GM23338 (cell line): ENCODE results near the gene FAM98C. TPM values are rescaled to one million over a fixed set of nuclear protein-coding genes. Genes with fewer than 3 reads are reported as not detected.

Experiments used
- ATAC-seq: fragments of 200-7000 bp; cut with Tn5 transposase; 3 replicates; pipeline ENCODE4 v1.9.1; 2020
- DNase-seq: peaks from one replicate; pipeline ENCODE4 v3.0.0-alpha.2; 2015; ENCODE audit warnings: low spot score
- H2AFZ ChIP-seq: fragments of 200-600 bp; sonication (generic); 2 replicates; pipeline ENCODE4 v1.8.0; 2016; ENCODE audit warnings: antibody characterized with exemption, mild to moderate bottlenecking, moderate library complexity
- H3F3A ChIP-seq: fragments of 200-600 bp; sonication (generic); replicated peaks from 2 replicates; pipeline ENCODE4 v1.8.0; 2017; ENCODE audit warnings: antibody characterized with exemption, mixed run types, low read depth
- H3K27ac ChIP-seq: fragments of 200-600 bp; sonication (generic); 2 replicates; pipeline ENCODE4 v1.6.1; 2016; ENCODE audit warnings: low read depth
- H3K27me3 ChIP-seq: fragments of 200-600 bp; sonication (generic); 2 replicates; pipeline ENCODE4 v1.8.0; 2016; ENCODE audit warnings: mild to moderate bottlenecking, mixed run types, moderate library complexity; ENCODE audit not compliant: insufficient read depth
- H3K36me3 ChIP-seq: fragments of 200-600 bp; sonication (generic); 2 replicates; pipeline ENCODE4 v1.8.0; 2016; ENCODE audit warnings: mild to moderate bottlenecking; ENCODE audit not compliant: insufficient read depth
- H3K4me1 ChIP-seq: fragments of 200-600 bp; sonication (generic); 2 replicates; pipeline ENCODE4 v1.8.0; 2016; ENCODE audit warnings: mild to moderate bottlenecking, moderate library complexity; ENCODE audit not compliant: insufficient read depth
- H3K4me2 ChIP-seq: fragments of 200-600 bp; sonication (generic); 2 replicates; pipeline ENCODE4 v1.7.1; 2017; ENCODE audit warnings: mixed run types
- H3K4me3 ChIP-seq: fragments of 200-600 bp; sonication (generic); 2 replicates; pipeline ENCODE4 v1.6.1; 2016; ENCODE audit warnings: mixed run types
- H3K79me2 ChIP-seq: fragments of 200-600 bp; sonication (generic); replicated peaks from 2 replicates; pipeline ENCODE4 v1.8.0; 2017; ENCODE audit warnings: mild to moderate bottlenecking; ENCODE audit not compliant: insufficient read depth
- H3K9me2 ChIP-seq: fragments of 200-600 bp; sonication (generic); 2 replicates; pipeline ENCODE4 v1.8.0; 2017; ENCODE audit not compliant: insufficient read depth
- H4K20me1 ChIP-seq: fragments of 200-600 bp; sonication (generic); replicated peaks from 2 replicates; pipeline ENCODE4 v1.8.0; 2017; ENCODE audit warnings: mild to moderate bottlenecking; ENCODE audit not compliant: insufficient read depth
- H3K27ac Mint-ChIP-seq: 2 replicates; pipeline ENCODE4 v1.8.0; 2020; ENCODE audit warnings: inconsistent platforms, mild to moderate bottlenecking, moderate library complexity, mixed read lengths
- H3K27me3 Mint-ChIP-seq: 3 replicates; pipeline ENCODE4 v1.8.0; 2022; ENCODE audit warnings: low read depth, mild to moderate bottlenecking, moderate library complexity, mixed read lengths, inconsistent platforms; ENCODE audit not compliant: insufficient read depth, poor library complexity
- H3K36me3 Mint-ChIP-seq: 3 replicates; pipeline ENCODE4 v1.8.0; 2021; ENCODE audit warnings: low read depth, mild to moderate bottlenecking, inconsistent platforms, moderate library complexity, mixed read lengths
- H3K4me1 Mint-ChIP-seq: 3 replicates; pipeline ENCODE4 v1.8.0; 2020; ENCODE audit warnings: mild to moderate bottlenecking, inconsistent platforms, mixed read lengths
- H3K4me3 Mint-ChIP-seq: 3 replicates; pipeline ENCODE4 v1.8.0; 2021; ENCODE audit warnings: moderate library complexity, mild to moderate bottlenecking, inconsistent platforms, mixed read lengths
- H3K9me3 Mint-ChIP-seq: 3 replicates; pipeline ENCODE4 v1.8.0; 2020; ENCODE audit warnings: moderate library complexity, mild to moderate bottlenecking, inconsistent platforms, mixed read lengths
- JUNB ChIP-seq: IDR thresholded peaks from one replicate; pipeline ENCODE4 v1.6.1; 2016; ENCODE audit warnings: antibody characterized with exemption; ENCODE audit not compliant: unreplicated experiment
- NANOG ChIP-seq: IDR thresholded peaks from 2 replicates; pipeline ENCODE4 v1.6.1; 2016; ENCODE audit warnings: antibody characterized with exemption, borderline replicate concordance
- STAT1 ChIP-seq: IDR thresholded peaks from one replicate; pipeline ENCODE4 v1.6.1; 2016; ENCODE audit warnings: antibody characterized with exemption; ENCODE audit not compliant: unreplicated experiment
- ZNF114 ChIP-seq: fragments of 250-450 bp; sonication (Bioruptor Pico); IDR thresholded peaks from 2 replicates; pipeline ENCODE4 v1.5.0; 2020; ENCODE audit warnings: mild to moderate bottlenecking, moderate library complexity
- polyA plus RNA-seq: library from polyadenylated mRNA; unstranded; fragments of >200 nt; fragmentation: Nextera tagmentation; extraction: Ambion mirVana; gene quantifications from 2 replicates; pipeline ENCODE4 v1.2.1, GENCODE V29; 2016
- total RNA-seq: library from RNA; depleted of rRNA; stranded (reverse); fragments of >200 nt; shearing (Covaris generic); gene quantifications from 2 replicates; pipeline ENCODE4 v1.2.3, GENCODE V29; 2014
- TF ChIP-seq, protein P1 (sequence below): fragments of 250-450 bp; sonication (Bioruptor Pico); IDR thresholded peaks from 2 replicates; pipeline ENCODE4 v1.5.0; 2020; ENCODE audit warnings: mild to moderate bottlenecking, moderate library complexity

FAM98C gene
- total and polyA plus RNA-seq, 2 experiments from 2014 or later, result 4.3 to 7.6 TPM

DNA sequence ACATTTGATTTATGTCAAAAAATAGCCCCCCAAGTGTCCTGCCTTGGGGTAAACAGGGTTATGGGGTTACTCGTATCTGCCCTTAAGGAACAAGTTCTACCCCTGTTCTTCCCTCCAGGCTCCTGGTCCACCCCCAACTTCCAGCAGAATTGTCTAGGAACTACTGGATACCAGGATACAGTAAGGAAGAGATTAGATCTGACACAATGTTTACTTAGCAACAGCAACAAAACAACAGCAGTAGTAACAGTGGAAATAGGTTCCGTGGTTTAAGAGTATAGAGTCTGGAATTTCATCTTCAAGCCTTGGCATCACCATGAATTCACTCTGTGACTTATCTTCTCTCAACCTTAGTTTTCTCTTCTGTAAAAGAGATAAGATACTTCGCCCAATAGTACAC lies 1.7 kb upstream of the FAM98C start:
- Histone ChIP-seq H4K20me1 (no peaks in the 10 kb centered on the region; the same call in 1 of the 2 replicates), H3K79me2 (no peaks in the 10 kb centered on the region), H3K36me3 (no peaks in the 10 kb centered on the region), H3K4me3 (no peak overlapping the region), H3K4me1 (no peaks in the 10 kb centered on the region), H3K27me3 (peaks cover 65% of the 10 kb centered on the region), H3K4me2 (no peak overlapping the region), H3K27ac (no peak overlapping the region), H3K9me2 (peaks cover 6% of the 10 kb centered on the region; the same call in 1 of the 2 replicates), H2AFZ (no peak overlapping the region), H3F3A (0 out of 2 replicates have a peak, but pooled peaks cover 4% of the 10 kb centered on the region)
- Mint-ChIP-seq H3K27me3 (peaks cover 56% of the 10 kb centered on the region), H3K4me1 (0 out of 3 replicates have a peak, but pooled peaks cover 6% of the 10 kb centered on the region), H3K36me3 (peaks cover 8% of the 10 kb centered on the region), H3K27ac (no peak overlapping the region), H3K4me3 (no peak overlapping the region), H3K9me3 (peaks cover 4% of the 10 kb centered on the region; the same call in 2 of the 3 replicates)
- TF ChIP-seq STAT1 (no peak), JUNB (no peak), ZNF114 (CRISPR knock-in tag) (no peak)
- TF ChIP-seq, protein P1, sequence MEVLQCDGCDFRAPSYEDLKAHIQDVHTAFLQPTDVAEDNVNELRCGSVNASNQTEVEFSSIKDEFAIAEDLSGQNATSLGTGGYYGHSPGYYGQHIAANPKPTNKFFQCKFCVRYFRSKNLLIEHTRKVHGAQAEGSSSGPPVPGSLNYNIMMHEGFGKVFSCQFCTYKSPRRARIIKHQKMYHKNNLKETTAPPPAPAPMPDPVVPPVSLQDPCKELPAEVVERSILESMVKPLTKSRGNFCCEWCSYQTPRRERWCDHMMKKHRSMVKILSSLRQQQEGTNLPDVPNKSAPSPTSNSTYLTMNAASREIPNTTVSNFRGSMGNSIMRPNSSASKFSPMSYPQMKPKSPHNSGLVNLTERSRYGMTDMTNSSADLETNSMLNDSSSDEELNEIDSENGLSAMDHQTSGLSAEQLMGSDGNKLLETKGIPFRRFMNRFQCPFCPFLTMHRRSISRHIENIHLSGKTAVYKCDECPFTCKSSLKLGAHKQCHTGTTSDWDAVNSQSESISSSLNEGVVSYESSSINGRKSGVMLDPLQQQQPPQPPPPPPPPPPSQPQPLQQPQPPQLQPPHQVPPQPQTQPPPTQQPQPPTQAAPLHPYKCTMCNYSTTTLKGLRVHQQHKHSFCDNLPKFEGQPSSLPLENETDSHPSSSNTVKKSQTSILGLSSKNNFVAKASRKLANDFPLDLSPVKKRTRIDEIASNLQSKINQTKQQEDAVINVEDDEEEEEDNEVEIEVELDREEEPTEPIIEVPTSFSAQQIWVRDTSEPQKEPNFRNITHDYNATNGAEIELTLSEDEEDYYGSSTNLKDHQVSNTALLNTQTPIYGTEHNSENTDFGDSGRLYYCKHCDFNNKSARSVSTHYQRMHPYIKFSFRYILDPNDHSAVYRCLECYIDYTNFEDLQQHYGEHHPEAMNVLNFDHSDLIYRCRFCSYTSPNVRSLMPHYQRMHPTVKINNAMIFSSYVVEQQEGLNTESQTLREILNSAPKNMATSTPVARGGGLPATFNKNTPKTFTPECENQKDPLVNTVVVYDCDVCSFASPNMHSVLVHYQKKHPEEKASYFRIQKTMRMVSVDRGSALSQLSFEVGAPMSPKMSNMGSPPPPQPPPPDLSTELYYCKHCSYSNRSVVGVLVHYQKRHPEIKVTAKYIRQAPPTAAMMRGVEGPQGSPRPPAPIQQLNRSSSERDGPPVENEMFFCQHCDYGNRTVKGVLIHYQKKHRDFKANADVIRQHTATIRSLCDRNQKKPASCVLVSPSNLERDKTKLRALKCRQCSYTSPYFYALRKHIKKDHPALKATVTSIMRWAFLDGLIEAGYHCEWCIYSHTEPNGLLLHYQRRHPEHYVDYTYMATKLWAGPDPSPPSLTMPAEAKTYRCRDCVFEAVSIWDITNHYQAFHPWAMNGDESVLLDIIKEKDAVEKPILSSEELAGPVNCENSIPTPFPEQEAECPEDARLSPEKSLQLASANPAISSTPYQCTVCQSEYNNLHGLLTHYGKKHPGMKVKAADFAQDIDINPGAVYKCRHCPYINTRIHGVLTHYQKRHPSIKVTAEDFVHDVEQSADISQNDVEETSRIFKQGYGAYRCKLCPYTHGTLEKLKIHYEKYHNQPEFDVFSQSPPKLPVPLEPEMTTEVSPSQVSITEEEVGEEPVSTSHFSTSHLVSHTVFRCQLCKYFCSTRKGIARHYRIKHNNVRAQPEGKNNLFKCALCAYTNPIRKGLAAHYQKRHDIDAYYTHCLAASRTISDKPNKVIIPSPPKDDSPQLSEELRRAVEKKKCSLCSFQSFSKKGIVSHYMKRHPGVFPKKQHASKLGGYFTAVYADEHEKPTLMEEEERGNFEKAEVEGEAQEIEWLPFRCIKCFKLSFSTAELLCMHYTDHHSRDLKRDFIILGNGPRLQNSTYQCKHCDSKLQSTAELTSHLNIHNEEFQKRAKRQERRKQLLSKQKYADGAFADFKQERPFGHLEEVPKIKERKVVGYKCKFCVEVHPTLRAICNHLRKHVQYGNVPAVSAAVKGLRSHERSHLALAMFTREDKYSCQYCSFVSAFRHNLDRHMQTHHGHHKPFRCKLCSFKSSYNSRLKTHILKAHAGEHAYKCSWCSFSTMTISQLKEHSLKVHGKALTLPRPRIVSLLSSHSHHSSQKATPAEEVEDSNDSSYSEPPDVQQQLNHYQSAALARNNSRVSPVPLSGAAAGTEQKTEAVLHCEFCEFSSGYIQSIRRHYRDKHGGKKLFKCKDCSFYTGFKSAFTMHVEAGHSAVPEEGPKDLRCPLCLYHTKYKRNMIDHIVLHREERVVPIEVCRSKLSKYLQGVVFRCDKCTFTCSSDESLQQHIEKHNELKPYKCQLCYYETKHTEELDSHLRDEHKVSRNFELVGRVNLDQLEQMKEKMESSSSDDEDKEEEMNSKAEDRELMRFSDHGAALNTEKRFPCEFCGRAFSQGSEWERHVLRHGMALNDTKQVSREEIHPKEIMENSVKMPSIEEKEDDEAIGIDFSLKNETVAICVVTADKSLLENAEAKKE (CRISPR knock-in tag), result no peak
- no peak for ATAC-seq
- peak; percentile 20 for DNase-seq

DNA sequence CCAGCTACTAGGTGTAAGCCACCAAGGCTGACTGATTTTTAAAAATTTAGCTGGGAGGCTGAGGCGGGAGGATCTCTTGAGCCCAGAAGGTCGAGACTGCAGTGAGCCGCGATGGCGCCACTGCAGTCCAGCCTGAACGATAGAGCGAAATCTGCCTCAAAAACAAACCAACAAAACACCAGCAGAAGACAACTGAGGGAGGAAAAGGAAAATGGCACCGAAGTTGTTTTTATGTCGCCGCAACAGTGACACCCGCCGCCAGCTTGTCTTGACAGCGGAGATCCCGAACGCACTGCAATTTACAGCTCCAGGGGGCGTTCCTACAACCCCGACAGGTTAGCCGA lies 298 bp upstream of the FAM98C start:
- no peaks in the 10 kb centered on the region for H3F3A ChIP-seq
- no peaks in the 10 kb centered on the region for H3K4me1 ChIP-seq
- H3K36me3 Mint-ChIP-seq, result no peaks in the 10 kb centered on the region; the same call in 2 of the 3 replicates
- no peak overlapping the region for H2AFZ ChIP-seq
- peaks cover 41% of the 10 kb centered on the region for H3K27me3 Mint-ChIP-seq
- no peaks in the 10 kb centered on the region for H3K79me2 ChIP-seq
- 0 out of 3 replicates have a peak, but pooled peaks cover 6% of the 10 kb centered on the region for H3K4me1 Mint-ChIP-seq
- TF ChIP-seq NANOG, result no peak
- H3K4me3 Mint-ChIP-seq, result peak overlapping the region; percentile 67
- ATAC-seq (no peak), DNase-seq (no peak)
- H3K27ac ChIP-seq, result no peak overlapping the region
- H3K27ac Mint-ChIP-seq, result no peak overlapping the region
- H3K27me3 ChIP-seq, result peaks cover 50% of the 10 kb centered on the region
- no peaks in the 10 kb centered on the region for H3K9me2 ChIP-seq
- H3K9me3 Mint-ChIP-seq, result no peaks in the 10 kb centered on the region; the same call in 2 of the 3 replicates
- H3K36me3 ChIP-seq, result no peaks in the 10 kb centered on the region
- peak overlapping the region; percentile 73 for H3K4me2 ChIP-seq
- H3K4me3 ChIP-seq, result peak overlapping the region; percentile 42
- H4K20me1 ChIP-seq, result no peaks in the 10 kb centered on the region; the same call in 1 of the 2 replicates
